ENCODE measurements around the gene KCNQ1.

DNA sequence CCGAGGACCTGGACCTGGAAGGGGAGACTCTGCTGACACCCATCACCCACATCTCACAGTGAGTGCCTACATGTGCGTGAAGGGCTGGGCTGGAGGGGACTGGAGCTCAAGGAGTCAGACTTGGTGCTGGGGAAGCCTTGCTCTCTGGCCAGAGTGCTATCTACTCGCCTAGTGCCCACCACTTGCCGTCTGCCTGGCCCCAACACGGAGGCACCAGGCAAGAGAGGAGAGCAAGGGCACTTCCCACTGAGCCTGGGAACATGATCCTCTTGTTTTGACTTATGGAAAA is 217.2 kb downstream of the KCNQ1 start:
- TF ChIP-seq RB1 (IDR thresholded peaks at IDR 0.05; ENCODE audit: low read depth) (no peak), ZNF140 (CRISPR knock-in tag; IDR thresholded peaks at IDR 0.05) (no peak), KAT8 (IDR thresholded peaks at IDR 0.05; ENCODE audit: low read depth) (no peak), PHF8 (IDR thresholded peaks at IDR 0.05; ENCODE audit: borderline replicate concordance, low read length) (no peak), BACH1 (tag; IDR thresholded peaks at IDR 0.05) (no peak), CTCF (IDR thresholded peaks at IDR 0.05 in 2 of 3, conservative IDR thresholded peaks at IDR 0.05 in 1 of 3; ENCODE audit: insufficient read depth in 2 of 3, low read depth in 1 of 3, low read length in 3 of 3) (no peak)
